Gastrocnemius medialis (tissue), 4 donors: ENCODE results near the gene SEC61A1. TPM values are rescaled to one million over a fixed set of nuclear protein-coding genes. Genes with fewer than 3 reads are reported as not detected.

Experiments used
- ATAC-seq, 2 donors: fragments of 150-250 bp; one replicate each; pipeline ENCODE4 v1.9.1; 2016
- DNase-seq, 2 donors: peaks; one replicate each; pipeline ENCODE4 v3.0.0-alpha.2; 2019
- H3K27ac ChIP-seq, 4 donors: fragments of 200-600 bp; sonication (generic); 1 replicate in 1 of 4; 2 replicates in 3 of 4; pipeline ENCODE4 v1.5.1; 2016 to 2018; ENCODE audit warnings: mild to moderate bottlenecking in 2 of 4, moderate library complexity in 1 of 4
- H3K27me3 ChIP-seq, 3 donors: fragments of 200-600 bp; sonication (generic) in 2 of 3; 1 replicate in 1 of 3; 2 replicates in 2 of 3; pipeline versions ENCODE4 v1.5.1 to v1.6.0; 2016 to 2019; ENCODE audit warnings: mild to moderate bottlenecking in 1 of 3, moderate library complexity in 1 of 3
- H3K36me3 ChIP-seq, 2 donors: fragments of 200-600 bp; sonication (generic) in 1 of 2; one replicate each; pipeline ENCODE4 v1.5.1; 2017 to 2018
- H3K4me1 ChIP-seq, 2 donors: fragments of 200-600 bp; sonication (generic) in 1 of 2; one replicate each; pipeline ENCODE4 v1.5.1; 2016 to 2017; ENCODE audit warnings: mild to moderate bottlenecking in 2 of 2
- H3K4me3 ChIP-seq, 4 donors: fragments of 200-600 bp; sonication (generic) in 3 of 4; 1 replicate in 1 of 4; 2 replicates in 3 of 4; pipeline ENCODE4 v1.5.1; 2016 to 2019; ENCODE audit warnings: mild to moderate bottlenecking in 2 of 4
- H3K9me3 ChIP-seq, 3 donors: fragments of 200-600 bp; sonication (generic) in 2 of 3; 1 replicate in 1 of 3; 2 replicates in 2 of 3; pipeline ENCODE4 v1.5.1; 2016 to 2019
- POLR2A ChIP-seq, 2 donors: fragments of 450-650 bp; IDR thresholded peaks; one replicate each; pipeline ENCODE4 v1.6.1; 2017; ENCODE audit warnings: antibody characterized with exemption in 2 of 2, mild to moderate bottlenecking in 2 of 2, moderate library complexity in 2 of 2
- in situ Hi-C, 4 donors: fragments of 200-750 bp; cut with MboI; loops; one replicate each; pipeline versions ENCODE4 v1.15.0 to v1.8.0; 2017; ENCODE audit warnings: low sequenced_read_pairs in 4 of 4
- intact Hi-C: fragments of 100-400 bp; cut with DNase I; formaldehyde crosslinking; loops from one replicate; pipeline ENCODE4 v1.15.1; 2023; ENCODE audit warnings: low total_unique reads
- total RNA-seq, 4 donors: library from RNA; depleted of rRNA; stranded (reverse); fragments of >200 nt; gene quantifications; one replicate each; pipeline versions ENCODE4 v1.1.0 to v1.2.3, GENCODE V29; 2016
- TF ChIP-seq, protein P1 (sequence below), 5 experiments: fragments of 450-650 bp in 3 of 5; fragments of 200-600 bp in 2 of 5; sonication (generic) in 2 of 5; IDR thresholded peaks in 4 of 5; conservative IDR thresholded peaks in 1 of 5; 1 replicate in 4 of 5; 2 replicates in 1 of 5; pipeline ENCODE4 v1.5.1; 2016 to 2019; ENCODE audit warnings: antibody characterized with exemption in 5 of 5, mild to moderate bottlenecking in 3 of 5, moderate library complexity in 3 of 5

Gene SEC61A1
- total RNA-seq, 4 donors from 2014 or later: 81.6 to 135 (median 106) TPM

- intact Hi-C loops: no loop called here
These were observed 29.0 kb downstream of the SEC61A1 start for GRCh38 chr3:128081226-128081625.

GRCh38 chr3:128081846-128082245 lies 29.6 kb downstream of the SEC61A1 start:
- Histone ChIP-seq H3K4me1 (peaks cover 10 to 21% of the 10 kb centered on the region in 2 donors), H3K9me3 (no peaks in the 10 kb centered on the region), H3K27ac (no peak overlapping the region), H3K27me3 (no peaks in the 10 kb centered on the region), H3K36me3 (no peaks in the 10 kb centered on the region), H3K4me3 (no peak overlapping the region)
- intact Hi-C loops: no loop called here
- in situ Hi-C loops: loop anchor here in 3 of 4 donors (25.0 kb wide), 2 partner anchors 405 to 530 kb away; partner anchors contain the start of gene GATA2 (in 1 of the 3)
- ATAC-seq: no peak
- DNase-seq: no peak
- TF ChIP-seq POLR2A (IDR thresholded peaks at IDR 0.05): no peak
- TF ChIP-seq, protein P1, sequence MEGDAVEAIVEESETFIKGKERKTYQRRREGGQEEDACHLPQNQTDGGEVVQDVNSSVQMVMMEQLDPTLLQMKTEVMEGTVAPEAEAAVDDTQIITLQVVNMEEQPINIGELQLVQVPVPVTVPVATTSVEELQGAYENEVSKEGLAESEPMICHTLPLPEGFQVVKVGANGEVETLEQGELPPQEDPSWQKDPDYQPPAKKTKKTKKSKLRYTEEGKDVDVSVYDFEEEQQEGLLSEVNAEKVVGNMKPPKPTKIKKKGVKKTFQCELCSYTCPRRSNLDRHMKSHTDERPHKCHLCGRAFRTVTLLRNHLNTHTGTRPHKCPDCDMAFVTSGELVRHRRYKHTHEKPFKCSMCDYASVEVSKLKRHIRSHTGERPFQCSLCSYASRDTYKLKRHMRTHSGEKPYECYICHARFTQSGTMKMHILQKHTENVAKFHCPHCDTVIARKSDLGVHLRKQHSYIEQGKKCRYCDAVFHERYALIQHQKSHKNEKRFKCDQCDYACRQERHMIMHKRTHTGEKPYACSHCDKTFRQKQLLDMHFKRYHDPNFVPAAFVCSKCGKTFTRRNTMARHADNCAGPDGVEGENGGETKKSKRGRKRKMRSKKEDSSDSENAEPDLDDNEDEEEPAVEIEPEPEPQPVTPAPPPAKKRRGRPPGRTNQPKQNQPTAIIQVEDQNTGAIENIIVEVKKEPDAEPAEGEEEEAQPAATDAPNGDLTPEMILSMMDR (IDR thresholded peaks at IDR 0.05 in 4 of 5, conservative IDR thresholded peaks at IDR 0.05 in 1 of 5): no peak

More at GRCh38 chr3:128081226-128081625, 29.0 kb downstream of the SEC61A1 start:
- ATAC-seq (no peak), DNase-seq (no peak)
- Histone ChIP-seq H3K27me3 (no peaks in the 10 kb centered on the region), H3K9me3 (no peaks in the 10 kb centered on the region), H3K4me3 (no peak overlapping the region), H3K4me1 (peaks cover 11 to 16% of the 10 kb centered on the region in 2 donors), H3K27ac (no peak overlapping the region), H3K36me3 (no peaks in the 10 kb centered on the region)
- TF ChIP-seq, protein P1 (IDR thresholded peaks at IDR 0.05 in 4 of 5, conservative IDR thresholded peaks at IDR 0.05 in 1 of 5): no peak
- TF ChIP-seq POLR2A (IDR thresholded peaks at IDR 0.05): no peak
- in situ Hi-C loops: loop anchor here in 3 of 4 donors (25.0 kb wide), 2 partner anchors 406 to 531 kb away; partner anchors contain the start of gene GATA2 (in 1 of the 3)

- H3K4me1 ChIP-seq: peaks cover 10 to 25% of the 10 kb centered on the region in 2 donors
- in situ Hi-C loops: loop anchor here in 3 of 4 donors (25.0 kb wide), 2 partner anchors 405 to 530 kb away; partner anchors contain the start of gene GATA2 (in 1 of the 3)
These were observed 30.3 kb downstream of the SEC61A1 start for GRCh38 chr3:128082546-128082945.

DNA sequence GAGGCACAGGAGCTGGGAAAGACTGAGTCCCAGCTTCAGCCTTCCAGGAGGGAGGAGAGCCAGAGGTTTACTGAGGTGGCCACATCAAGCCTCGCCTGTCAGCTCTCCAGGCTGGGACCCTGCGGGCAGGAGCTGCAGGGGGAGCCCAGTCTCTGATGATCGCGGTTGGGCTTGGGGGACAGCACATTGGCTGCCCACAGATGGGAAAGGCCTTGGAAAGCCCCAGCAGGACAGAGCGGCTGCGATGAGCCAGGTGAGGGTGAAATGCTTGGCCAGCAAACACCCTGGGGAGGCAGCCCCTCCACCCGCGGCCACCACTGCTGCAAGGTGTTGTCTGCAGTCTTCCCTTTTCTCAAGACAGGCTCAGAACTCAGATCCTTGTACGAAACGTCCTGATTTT lies 31.2 kb downstream of the SEC61A1 start:
- H3K36me3 ChIP-seq: no peaks in the 10 kb centered on the region
- TF ChIP-seq POLR2A (IDR thresholded peaks at IDR 0.05): no peak
- TF ChIP-seq, protein P1 (IDR thresholded peaks at IDR 0.05 in 4 of 5, conservative IDR thresholded peaks at IDR 0.05 in 1 of 5): no peak
- H3K27me3 ChIP-seq: no peaks in the 10 kb centered on the region
- H3K4me3 ChIP-seq: no peak overlapping the region
- H3K9me3 ChIP-seq: no peaks in the 10 kb centered on the region
- no peak for DNase-seq
- H3K27ac ChIP-seq: no peak overlapping the region
- in situ Hi-C loops (loop anchor here in 3 of 4 donors (25.0 kb wide), 2 partner anchors 404 to 529 kb away; partner anchors contain the start of gene GATA2 (in 1 of the 3)), intact Hi-C loops (no loop called here)
- peaks cover 10 to 25% of the 10 kb centered on the region in 2 donors for H3K4me1 ChIP-seq
- ATAC-seq: no peak

More at GRCh38 chr3:128082546-128082945, 30.3 kb downstream of the SEC61A1 start:
- intact Hi-C loops: no loop called here
- no peak overlapping the region for H3K4me3 ChIP-seq
- no peaks in the 10 kb centered on the region for H3K36me3 ChIP-seq
- TF ChIP-seq, protein P1 (IDR thresholded peaks at IDR 0.05 in 4 of 5, conservative IDR thresholded peaks at IDR 0.05 in 1 of 5): no peak
- no peak for TF ChIP-seq POLR2A (IDR thresholded peaks at IDR 0.05)
- no peak overlapping the region for H3K27ac ChIP-seq
- ATAC-seq (no peak), DNase-seq (no peak)
- H3K9me3 ChIP-seq: no peaks in the 10 kb centered on the region
- H3K27me3 ChIP-seq: no peaks in the 10 kb centered on the region
